ENCODE measurements around the gene AREG.

DNA sequence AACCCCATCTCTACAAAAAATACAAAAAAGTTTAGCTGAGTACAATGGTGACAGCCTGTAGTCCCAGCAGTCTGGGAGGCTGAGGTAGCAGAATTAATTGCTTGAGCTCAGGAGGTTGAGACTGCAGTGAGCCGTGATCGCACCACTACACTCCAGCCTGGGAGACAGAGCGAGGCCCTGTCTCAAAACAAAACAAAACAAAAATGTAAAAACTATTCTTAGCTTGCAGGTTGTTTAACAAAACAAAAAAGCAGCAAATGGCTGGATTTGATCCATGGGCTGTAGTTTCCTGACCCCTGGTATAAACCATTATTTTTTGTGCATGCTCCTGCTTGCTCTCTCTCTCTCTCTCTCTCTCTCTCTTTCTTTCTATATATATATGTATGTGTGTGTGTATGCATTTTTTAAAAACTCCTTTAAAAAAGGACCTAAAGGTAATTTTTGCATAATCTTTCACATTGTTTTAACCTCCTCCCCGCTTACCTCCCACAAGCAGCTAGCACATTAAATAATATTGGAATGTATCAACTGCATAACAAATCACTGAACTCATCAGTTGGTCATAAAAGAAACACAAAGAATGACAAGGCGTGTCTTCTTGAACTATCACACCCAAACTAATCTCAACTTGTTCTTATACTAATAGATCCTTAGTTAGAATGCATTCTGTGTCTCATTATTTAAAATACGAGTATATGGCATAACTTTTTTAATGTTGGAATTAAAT lies 4.8 kb downstream of the AREG start:
- TF ChIP-seq, protein P1, sequence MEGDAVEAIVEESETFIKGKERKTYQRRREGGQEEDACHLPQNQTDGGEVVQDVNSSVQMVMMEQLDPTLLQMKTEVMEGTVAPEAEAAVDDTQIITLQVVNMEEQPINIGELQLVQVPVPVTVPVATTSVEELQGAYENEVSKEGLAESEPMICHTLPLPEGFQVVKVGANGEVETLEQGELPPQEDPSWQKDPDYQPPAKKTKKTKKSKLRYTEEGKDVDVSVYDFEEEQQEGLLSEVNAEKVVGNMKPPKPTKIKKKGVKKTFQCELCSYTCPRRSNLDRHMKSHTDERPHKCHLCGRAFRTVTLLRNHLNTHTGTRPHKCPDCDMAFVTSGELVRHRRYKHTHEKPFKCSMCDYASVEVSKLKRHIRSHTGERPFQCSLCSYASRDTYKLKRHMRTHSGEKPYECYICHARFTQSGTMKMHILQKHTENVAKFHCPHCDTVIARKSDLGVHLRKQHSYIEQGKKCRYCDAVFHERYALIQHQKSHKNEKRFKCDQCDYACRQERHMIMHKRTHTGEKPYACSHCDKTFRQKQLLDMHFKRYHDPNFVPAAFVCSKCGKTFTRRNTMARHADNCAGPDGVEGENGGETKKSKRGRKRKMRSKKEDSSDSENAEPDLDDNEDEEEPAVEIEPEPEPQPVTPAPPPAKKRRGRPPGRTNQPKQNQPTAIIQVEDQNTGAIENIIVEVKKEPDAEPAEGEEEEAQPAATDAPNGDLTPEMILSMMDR (conservative IDR thresholded peaks at IDR 0.05; ENCODE audit: low read depth in 2 of 2): no peak
- TF ChIP-seq, protein P2, sequence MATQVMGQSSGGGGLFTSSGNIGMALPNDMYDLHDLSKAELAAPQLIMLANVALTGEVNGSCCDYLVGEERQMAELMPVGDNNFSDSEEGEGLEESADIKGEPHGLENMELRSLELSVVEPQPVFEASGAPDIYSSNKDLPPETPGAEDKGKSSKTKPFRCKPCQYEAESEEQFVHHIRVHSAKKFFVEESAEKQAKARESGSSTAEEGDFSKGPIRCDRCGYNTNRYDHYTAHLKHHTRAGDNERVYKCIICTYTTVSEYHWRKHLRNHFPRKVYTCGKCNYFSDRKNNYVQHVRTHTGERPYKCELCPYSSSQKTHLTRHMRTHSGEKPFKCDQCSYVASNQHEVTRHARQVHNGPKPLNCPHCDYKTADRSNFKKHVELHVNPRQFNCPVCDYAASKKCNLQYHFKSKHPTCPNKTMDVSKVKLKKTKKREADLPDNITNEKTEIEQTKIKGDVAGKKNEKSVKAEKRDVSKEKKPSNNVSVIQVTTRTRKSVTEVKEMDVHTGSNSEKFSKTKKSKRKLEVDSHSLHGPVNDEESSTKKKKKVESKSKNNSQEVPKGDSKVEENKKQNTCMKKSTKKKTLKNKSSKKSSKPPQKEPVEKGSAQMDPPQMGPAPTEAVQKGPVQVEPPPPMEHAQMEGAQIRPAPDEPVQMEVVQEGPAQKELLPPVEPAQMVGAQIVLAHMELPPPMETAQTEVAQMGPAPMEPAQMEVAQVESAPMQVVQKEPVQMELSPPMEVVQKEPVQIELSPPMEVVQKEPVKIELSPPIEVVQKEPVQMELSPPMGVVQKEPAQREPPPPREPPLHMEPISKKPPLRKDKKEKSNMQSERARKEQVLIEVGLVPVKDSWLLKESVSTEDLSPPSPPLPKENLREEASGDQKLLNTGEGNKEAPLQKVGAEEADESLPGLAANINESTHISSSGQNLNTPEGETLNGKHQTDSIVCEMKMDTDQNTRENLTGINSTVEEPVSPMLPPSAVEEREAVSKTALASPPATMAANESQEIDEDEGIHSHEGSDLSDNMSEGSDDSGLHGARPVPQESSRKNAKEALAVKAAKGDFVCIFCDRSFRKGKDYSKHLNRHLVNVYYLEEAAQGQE (IDR thresholded peaks at IDR 0.05; ENCODE audit: unreplicated experiment): no peak
- no peak for TF ChIP-seq EZH2 (IDR thresholded peaks at IDR 0.05; ENCODE audit: low read depth, unreplicated experiment)
- no peak for TF ChIP-seq EZH2phosphoT487 (IDR thresholded peaks at IDR 0.05; ENCODE audit: unreplicated experiment)
- TF ChIP-seq POLR2AphosphoS5 (IDR thresholded peaks at IDR 0.05; ENCODE audit: low read depth): no peak
- no peak for TF ChIP-seq ZNF114 (CRISPR knock-in tag; IDR thresholded peaks at IDR 0.05)
- TF ChIP-seq CREB1 (CRISPR knock-in tag; IDR thresholded peaks at IDR 0.05; ENCODE audit: low read depth): no peak
- TF ChIP-seq JUNB (IDR thresholded peaks at IDR 0.05; ENCODE audit: unreplicated experiment): no peak
- TF ChIP-seq, protein P3, sequence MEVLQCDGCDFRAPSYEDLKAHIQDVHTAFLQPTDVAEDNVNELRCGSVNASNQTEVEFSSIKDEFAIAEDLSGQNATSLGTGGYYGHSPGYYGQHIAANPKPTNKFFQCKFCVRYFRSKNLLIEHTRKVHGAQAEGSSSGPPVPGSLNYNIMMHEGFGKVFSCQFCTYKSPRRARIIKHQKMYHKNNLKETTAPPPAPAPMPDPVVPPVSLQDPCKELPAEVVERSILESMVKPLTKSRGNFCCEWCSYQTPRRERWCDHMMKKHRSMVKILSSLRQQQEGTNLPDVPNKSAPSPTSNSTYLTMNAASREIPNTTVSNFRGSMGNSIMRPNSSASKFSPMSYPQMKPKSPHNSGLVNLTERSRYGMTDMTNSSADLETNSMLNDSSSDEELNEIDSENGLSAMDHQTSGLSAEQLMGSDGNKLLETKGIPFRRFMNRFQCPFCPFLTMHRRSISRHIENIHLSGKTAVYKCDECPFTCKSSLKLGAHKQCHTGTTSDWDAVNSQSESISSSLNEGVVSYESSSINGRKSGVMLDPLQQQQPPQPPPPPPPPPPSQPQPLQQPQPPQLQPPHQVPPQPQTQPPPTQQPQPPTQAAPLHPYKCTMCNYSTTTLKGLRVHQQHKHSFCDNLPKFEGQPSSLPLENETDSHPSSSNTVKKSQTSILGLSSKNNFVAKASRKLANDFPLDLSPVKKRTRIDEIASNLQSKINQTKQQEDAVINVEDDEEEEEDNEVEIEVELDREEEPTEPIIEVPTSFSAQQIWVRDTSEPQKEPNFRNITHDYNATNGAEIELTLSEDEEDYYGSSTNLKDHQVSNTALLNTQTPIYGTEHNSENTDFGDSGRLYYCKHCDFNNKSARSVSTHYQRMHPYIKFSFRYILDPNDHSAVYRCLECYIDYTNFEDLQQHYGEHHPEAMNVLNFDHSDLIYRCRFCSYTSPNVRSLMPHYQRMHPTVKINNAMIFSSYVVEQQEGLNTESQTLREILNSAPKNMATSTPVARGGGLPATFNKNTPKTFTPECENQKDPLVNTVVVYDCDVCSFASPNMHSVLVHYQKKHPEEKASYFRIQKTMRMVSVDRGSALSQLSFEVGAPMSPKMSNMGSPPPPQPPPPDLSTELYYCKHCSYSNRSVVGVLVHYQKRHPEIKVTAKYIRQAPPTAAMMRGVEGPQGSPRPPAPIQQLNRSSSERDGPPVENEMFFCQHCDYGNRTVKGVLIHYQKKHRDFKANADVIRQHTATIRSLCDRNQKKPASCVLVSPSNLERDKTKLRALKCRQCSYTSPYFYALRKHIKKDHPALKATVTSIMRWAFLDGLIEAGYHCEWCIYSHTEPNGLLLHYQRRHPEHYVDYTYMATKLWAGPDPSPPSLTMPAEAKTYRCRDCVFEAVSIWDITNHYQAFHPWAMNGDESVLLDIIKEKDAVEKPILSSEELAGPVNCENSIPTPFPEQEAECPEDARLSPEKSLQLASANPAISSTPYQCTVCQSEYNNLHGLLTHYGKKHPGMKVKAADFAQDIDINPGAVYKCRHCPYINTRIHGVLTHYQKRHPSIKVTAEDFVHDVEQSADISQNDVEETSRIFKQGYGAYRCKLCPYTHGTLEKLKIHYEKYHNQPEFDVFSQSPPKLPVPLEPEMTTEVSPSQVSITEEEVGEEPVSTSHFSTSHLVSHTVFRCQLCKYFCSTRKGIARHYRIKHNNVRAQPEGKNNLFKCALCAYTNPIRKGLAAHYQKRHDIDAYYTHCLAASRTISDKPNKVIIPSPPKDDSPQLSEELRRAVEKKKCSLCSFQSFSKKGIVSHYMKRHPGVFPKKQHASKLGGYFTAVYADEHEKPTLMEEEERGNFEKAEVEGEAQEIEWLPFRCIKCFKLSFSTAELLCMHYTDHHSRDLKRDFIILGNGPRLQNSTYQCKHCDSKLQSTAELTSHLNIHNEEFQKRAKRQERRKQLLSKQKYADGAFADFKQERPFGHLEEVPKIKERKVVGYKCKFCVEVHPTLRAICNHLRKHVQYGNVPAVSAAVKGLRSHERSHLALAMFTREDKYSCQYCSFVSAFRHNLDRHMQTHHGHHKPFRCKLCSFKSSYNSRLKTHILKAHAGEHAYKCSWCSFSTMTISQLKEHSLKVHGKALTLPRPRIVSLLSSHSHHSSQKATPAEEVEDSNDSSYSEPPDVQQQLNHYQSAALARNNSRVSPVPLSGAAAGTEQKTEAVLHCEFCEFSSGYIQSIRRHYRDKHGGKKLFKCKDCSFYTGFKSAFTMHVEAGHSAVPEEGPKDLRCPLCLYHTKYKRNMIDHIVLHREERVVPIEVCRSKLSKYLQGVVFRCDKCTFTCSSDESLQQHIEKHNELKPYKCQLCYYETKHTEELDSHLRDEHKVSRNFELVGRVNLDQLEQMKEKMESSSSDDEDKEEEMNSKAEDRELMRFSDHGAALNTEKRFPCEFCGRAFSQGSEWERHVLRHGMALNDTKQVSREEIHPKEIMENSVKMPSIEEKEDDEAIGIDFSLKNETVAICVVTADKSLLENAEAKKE (CRISPR knock-in tag; IDR thresholded peaks at IDR 0.05): no peak
- TF ChIP-seq STAT1 (IDR thresholded peaks at IDR 0.05; ENCODE audit: unreplicated experiment): no peak
- no peak for TF ChIP-seq ETS1 (IDR thresholded peaks at IDR 0.05)
- no peak for TF ChIP-seq ZNF331 (CRISPR knock-in tag; IDR thresholded peaks at IDR 0.05; ENCODE audit: low read depth)
- TF ChIP-seq NANOG (IDR thresholded peaks at IDR 0.05; ENCODE audit: borderline replicate concordance): no peak
